ENCODE measurements around the gene DPPA2. TPM values are rescaled to one million over a fixed set of nuclear protein-coding genes. Genes with fewer than 3 reads are reported as not detected.

Gene DPPA2
- total RNA-seq, 1 experiment from 2014 or later, result not detected

- TF ChIP-seq YY1 (IDR thresholded peaks at IDR 0.05; ENCODE audit: extremely low read depth, insufficient replicate concordance, low read depth, low read length) (no peak), SRF (IDR thresholded peaks at IDR 0.05; ENCODE audit: low read depth) (no peak), ZFX (IDR thresholded peaks at IDR 0.05) (no peak)
Measured at GRCh38 chr3:109265295-109265694, 51.0 kb downstream of the DPPA2 start (continued).

- ATAC-seq (no peak), DNase-seq (ENCODE audit: low read depth, low spot score) (no peak)
- BruUV-seq (replicated peaks), result no TSS peak
- ChIA-PET RAD21 (ENCODE audit: low non-redundant PET in 1 of 2, low total read pairs in 2 of 2, uncharacterized antibody in 2 of 2, unreplicated experiment in 2 of 2) (no interaction called here), CTCF (no interaction called here), POLR2A (no interaction called here)
- Histone ChIP-seq H3K27ac (ENCODE audit: low read depth, low read length) (no peak overlapping the region), H3K27me3 (ENCODE audit: insufficient read depth, low read length) (no peaks in the 10 kb centered on the region), H3K79me2 (ENCODE audit: insufficient read depth, low read length) (no peaks in the 10 kb centered on the region), H3K4me3 (replicated peaks in 1 of 2; ENCODE audit: low read depth in 1 of 2, low read length in 2 of 2) (no peak overlapping the region), H3K36me3 (ENCODE audit: control insufficient read depth in 1 of 2, insufficient read depth in 2 of 2, low read length in 2 of 2) (no peaks in the 10 kb centered on the region), H3K4me1 (ENCODE audit: control insufficient read depth in 1 of 2, insufficient read depth in 2 of 2, low read length in 2 of 2) (no peaks in the 10 kb centered on the region), H4K20me1 (ENCODE audit: insufficient read depth) (no peaks in the 10 kb centered on the region), H3K9ac (ENCODE audit: low read length) (no peak overlapping the region), H3K9me2 (ENCODE audit: insufficient read depth) (no peaks in the 10 kb centered on the region), H3K4me2 (ENCODE audit: low read length) (no peak overlapping the region), H2AFZ (ENCODE audit: low read depth, low read length, poor library complexity, severe bottlenecking) (no peak overlapping the region), H3K9me3 (ENCODE audit: control insufficient read depth in 1 of 2, insufficient read depth in 1 of 2, low read depth in 1 of 2, low read length in 2 of 2) (no peaks in the 10 kb centered on the region)
- TF ChIP-seq ELF1 (IDR thresholded peaks at IDR 0.05; ENCODE audit: borderline replicate concordance, low read depth) (no peak), CBX3 (IDR thresholded peaks at IDR 0.05; ENCODE audit: low read depth) (no peak), ZNF274 (IDR thresholded peaks at IDR 0.05; ENCODE audit: low read depth, low read length) (no peak), JUND (IDR thresholded peaks at IDR 0.05) (no peak), FOSL1 (IDR thresholded peaks at IDR 0.05; ENCODE audit: low read depth) (no peak), EZH2phosphoT487 (IDR thresholded peaks at IDR 0.05; ENCODE audit: borderline replicate concordance) (no peak), SP1 (IDR thresholded peaks at IDR 0.05; ENCODE audit: low read depth) (no peak), RAD21 (IDR thresholded peaks at IDR 0.05; ENCODE audit: low read depth) (no peak), YY1 (IDR thresholded peaks at IDR 0.05; ENCODE audit: extremely low read depth, insufficient replicate concordance, low read depth, low read length) (no peak), TCF7L2 (IDR thresholded peaks at IDR 0.05; ENCODE audit: borderline replicate concordance, extremely low read depth, insufficient read depth, insufficient read length) (no peak), ZBTB33 (IDR thresholded peaks at IDR 0.05; ENCODE audit: extremely low read depth, insufficient replicate concordance, low read length) (no peak)
- TF ChIP-seq, protein P1, sequence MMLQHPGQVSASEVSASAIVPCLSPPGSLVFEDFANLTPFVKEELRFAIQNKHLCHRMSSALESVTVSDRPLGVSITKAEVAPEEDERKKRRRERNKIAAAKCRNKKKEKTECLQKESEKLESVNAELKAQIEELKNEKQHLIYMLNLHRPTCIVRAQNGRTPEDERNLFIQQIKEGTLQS (IDR thresholded peaks at IDR 0.05), result no peak
- TF ChIP-seq, protein P2, sequence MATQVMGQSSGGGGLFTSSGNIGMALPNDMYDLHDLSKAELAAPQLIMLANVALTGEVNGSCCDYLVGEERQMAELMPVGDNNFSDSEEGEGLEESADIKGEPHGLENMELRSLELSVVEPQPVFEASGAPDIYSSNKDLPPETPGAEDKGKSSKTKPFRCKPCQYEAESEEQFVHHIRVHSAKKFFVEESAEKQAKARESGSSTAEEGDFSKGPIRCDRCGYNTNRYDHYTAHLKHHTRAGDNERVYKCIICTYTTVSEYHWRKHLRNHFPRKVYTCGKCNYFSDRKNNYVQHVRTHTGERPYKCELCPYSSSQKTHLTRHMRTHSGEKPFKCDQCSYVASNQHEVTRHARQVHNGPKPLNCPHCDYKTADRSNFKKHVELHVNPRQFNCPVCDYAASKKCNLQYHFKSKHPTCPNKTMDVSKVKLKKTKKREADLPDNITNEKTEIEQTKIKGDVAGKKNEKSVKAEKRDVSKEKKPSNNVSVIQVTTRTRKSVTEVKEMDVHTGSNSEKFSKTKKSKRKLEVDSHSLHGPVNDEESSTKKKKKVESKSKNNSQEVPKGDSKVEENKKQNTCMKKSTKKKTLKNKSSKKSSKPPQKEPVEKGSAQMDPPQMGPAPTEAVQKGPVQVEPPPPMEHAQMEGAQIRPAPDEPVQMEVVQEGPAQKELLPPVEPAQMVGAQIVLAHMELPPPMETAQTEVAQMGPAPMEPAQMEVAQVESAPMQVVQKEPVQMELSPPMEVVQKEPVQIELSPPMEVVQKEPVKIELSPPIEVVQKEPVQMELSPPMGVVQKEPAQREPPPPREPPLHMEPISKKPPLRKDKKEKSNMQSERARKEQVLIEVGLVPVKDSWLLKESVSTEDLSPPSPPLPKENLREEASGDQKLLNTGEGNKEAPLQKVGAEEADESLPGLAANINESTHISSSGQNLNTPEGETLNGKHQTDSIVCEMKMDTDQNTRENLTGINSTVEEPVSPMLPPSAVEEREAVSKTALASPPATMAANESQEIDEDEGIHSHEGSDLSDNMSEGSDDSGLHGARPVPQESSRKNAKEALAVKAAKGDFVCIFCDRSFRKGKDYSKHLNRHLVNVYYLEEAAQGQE (IDR thresholded peaks at IDR 0.05; ENCODE audit: low read depth), result no peak
- intact Hi-C loops (cut with micrococcal nuclease), result no loop called here
Measured at GRCh38 chr3:109257269-109257668, 59.0 kb downstream of the DPPA2 start.

Data from HCT116 (cell line).